ENCODE measurements around the gene ALLC.

ALLC gene

GRCh38 chr2:3637311-3637675, 20.7 kb upstream of the ALLC start:
- in situ Hi-C loops (cut with MboI; ENCODE audit: low pct_unique_long_range_greater_than_20kb, low sequenced_read_pairs): no loop called here
- DNase-seq: no peak

GRCh38 chr2:3637692-3638455, 20.1 kb upstream of the ALLC start:
- in situ Hi-C loops (cut with MboI; ENCODE audit: low pct_unique_long_range_greater_than_20kb, low sequenced_read_pairs): no loop called here
- no peak for DNase-seq

DNA sequence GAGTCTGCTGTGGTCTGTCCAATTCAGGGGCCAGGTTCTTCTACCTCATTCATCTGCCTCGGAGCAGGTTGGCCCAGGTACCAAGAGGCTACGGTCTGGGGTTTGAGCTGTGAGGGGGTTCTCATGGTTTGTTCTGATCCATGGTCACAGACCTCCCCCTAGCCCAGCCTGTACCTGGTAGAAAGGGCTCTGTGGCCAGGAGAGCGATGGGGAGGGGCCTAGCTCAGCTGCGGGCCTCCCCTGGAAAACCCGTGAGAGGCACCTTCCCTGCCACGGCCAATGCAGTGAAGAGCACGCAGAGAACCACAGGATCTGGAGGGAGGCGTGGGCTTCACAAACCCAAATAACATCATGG, 19.6 kb upstream of the ALLC start:
- no peak for DNase-seq
- in situ Hi-C loops (cut with MboI; ENCODE audit: low pct_unique_long_range_greater_than_20kb, low sequenced_read_pairs): no loop called here

DNA sequence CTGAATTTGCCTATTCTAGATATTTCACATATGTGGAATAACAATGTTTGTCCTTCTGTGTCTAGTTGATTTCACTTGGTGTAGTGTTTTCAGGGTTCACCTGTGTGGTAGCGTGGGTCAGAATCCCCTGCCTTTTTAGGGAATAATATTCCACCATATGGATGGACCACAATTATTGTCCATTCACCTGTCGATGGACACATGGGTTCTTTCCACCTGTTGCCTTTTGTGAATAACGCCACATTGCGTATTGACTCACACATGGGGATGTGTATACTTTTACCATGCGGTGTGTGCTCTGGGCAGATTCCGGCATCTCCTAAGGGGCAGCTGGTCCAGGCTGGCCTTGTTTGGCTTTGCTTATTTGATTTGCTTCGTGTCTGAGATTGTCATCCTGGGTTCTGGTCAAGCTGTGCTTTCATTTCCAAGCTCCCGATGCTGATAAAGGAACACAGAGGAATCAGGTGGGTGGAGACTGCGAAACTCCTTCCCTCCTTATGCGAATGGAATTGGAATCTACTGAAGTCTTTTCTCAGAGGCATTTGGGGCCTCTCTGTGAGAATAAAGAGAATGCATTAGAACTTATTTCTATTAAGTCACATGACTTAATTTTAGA, 18.9 kb upstream of the ALLC start:
- no peak for DNase-seq
- in situ Hi-C loops (cut with MboI; ENCODE audit: low pct_unique_long_range_greater_than_20kb, low sequenced_read_pairs): no loop called here

DNA sequence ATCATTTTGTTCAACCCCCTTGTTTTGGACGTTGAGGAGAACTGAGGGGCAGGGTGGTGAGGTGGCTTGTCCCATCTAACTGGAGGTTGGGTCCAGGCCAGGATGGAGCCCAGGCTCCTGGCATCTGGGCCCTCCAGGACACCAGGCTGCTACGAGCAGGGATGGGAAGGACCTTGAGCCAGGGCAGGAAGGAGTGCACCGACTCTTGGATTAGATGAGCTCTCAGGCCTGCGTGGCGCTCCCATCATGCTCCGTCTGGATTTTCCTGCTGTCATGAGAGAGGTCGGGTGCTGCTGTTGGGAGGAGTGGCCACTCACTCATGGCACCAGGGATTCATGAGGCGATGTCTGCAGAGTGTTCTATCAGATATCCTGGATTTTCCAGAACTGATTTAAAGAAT, 18.3 kb upstream of the ALLC start:
- no peak for DNase-seq
- in situ Hi-C loops (cut with MboI; ENCODE audit: low pct_unique_long_range_greater_than_20kb, low sequenced_read_pairs): no loop called here

GRCh38 chr2:3641181-3641580, 16.8 kb upstream of the ALLC start:
- no peak for DNase-seq
- in situ Hi-C loops (cut with MboI; ENCODE audit: low pct_unique_long_range_greater_than_20kb, low sequenced_read_pairs): no loop called here

- in situ Hi-C loops (cut with MboI; ENCODE audit: low pct_unique_long_range_greater_than_20kb, low sequenced_read_pairs): no loop called here
- DNase-seq: no peak
These were observed 16.1 kb upstream of the ALLC start for GRCh38 chr2:3641841-3642421.

- in situ Hi-C loops (cut with MboI; ENCODE audit: low pct_unique_long_range_greater_than_20kb, low sequenced_read_pairs): no loop called here
- DNase-seq: no peak
These were observed 15.3 kb upstream of the ALLC start for GRCh38 chr2:3642521-3643215.

DNA sequence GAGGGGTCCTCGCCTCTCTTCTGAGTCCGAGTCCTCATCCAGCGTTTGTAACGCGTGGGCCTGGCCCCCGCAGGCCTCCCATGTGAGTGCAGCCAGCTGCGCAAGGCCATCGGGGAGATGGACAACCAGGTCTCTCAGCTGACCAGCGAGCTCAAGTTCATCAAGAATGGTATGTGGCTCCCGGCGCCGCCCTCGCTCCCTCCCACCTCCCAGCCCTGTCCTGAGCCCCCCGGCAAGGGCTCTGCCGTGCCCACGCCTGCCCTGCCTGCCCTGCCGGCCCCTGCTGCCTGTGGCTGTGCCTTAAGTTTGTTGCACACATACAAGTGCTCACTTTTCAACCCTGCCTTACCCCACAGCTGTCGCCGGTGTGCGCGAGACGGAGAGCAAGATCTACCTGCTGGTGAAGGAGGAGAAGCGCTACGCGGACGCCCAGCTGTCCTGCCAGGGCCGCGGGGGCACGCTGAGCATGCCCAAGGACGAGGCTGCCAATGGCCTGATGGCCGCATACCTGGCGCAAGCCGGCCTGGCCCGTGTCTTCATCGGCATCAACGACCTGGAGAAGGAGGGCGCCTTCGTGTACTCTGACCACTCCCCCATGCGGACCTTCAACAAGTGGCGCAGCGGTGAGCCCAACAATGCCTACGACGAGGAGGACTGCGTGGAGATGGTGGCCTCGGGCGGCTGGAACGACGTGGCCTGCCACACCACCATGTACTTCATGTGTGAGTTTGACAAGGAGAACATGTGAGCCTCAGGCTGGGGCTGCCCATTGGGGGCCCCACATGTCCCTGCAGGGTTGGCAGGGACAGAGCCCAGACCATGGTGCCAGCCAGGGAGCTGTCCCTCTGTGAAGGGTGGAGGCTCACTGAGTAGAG, 14.4 kb upstream of the ALLC start:
- no peak for DNase-seq
- in situ Hi-C loops (cut with MboI; ENCODE audit: low pct_unique_long_range_greater_than_20kb, low sequenced_read_pairs): no loop called here

GRCh38 chr2:3644246-3644525, 13.8 kb upstream of the ALLC start:
- in situ Hi-C loops (cut with MboI; ENCODE audit: low pct_unique_long_range_greater_than_20kb, low sequenced_read_pairs): no loop called here
- no peak for DNase-seq

- DNase-seq: no peak
- in situ Hi-C loops (cut with MboI; ENCODE audit: low pct_unique_long_range_greater_than_20kb, low sequenced_read_pairs): no loop called here
These were observed 13.0 kb upstream of the ALLC start for GRCh38 chr2:3644891-3645605.

DNA sequence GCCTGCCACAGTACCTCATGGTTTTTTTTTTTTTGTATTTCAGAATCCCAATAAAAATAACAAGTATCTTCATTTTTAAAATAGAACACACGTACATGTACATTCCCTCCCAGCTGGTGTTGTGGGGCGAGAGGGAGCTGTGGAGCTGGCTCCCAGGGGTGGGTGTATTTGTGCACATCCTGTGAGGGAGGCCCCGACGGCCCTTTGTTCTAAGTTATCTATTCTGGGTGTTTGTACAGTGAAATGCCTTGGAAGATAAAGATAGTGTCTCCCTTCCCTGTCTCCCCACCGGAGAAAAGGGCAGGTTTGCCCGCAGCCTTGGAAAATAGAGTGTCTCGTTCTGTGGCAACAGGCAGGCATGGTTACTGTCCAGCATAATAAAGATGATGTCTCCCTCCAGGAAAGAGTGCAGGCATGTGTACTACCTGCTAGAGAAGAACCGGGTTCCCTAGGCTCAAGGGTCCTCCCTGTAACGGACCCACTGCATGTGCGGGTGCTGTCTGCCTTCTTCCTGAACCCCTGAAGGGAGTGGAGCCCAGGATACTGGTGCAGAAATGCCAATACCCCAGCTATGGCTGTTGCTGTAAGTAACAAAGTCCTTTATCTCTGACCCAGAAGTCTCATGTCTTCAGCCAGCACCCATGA, 12.1 kb upstream of the ALLC start:
- no peak for DNase-seq

DNA sequence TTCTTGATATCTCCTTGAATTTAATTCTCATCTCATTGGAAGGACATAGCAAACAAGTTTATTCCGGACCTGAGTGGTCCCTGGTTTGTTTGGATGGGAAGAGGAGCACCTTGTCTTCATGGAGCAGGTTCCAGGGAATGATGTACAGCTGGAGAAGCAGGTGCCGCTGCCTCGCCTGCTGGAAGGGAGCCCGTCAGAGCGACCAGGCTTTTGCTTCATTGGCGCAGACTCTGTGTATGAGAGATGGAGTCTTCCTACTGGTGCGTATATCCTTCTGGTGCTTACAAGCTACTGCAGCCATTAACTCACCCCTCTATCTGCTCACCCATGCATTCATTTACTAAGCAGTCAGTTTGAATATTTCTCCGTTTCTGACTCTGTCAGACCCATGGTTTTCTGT, 11.6 kb upstream of the ALLC start:
- no peak for DNase-seq
- in situ Hi-C loops (cut with MboI; ENCODE audit: low pct_unique_long_range_greater_than_20kb, low sequenced_read_pairs): no loop called here

More for the DNA sequence above, 12.1 kb upstream of the ALLC start:
- in situ Hi-C loops (cut with MboI; ENCODE audit: low pct_unique_long_range_greater_than_20kb, low sequenced_read_pairs): no loop called here

DNA sequence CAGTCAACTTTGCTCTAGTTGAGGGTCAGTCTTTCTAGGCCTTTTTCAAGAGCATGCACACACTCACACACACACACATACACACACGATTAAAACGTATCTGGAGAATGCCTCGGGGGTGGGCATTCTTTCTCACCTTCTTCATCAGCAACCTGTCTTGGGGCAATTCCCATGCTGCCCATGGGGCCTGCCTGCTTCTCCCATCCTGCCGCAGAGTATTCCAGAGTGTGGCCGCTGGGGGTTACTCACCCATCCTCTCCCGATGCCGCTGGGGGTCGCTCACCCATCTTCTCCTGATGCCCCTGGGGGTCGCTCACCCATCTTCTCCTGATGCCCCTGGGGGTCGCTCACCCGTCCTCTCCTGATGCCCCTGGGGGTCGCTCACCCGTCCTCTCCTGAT, 10.8 kb upstream of the ALLC start:
- in situ Hi-C loops (cut with MboI; ENCODE audit: low pct_unique_long_range_greater_than_20kb, low sequenced_read_pairs): no loop called here

GRCh38 chr2:3647831-3648651, 10.0 kb upstream of the ALLC start:
- no peak for DNase-seq
- in situ Hi-C loops (cut with MboI; ENCODE audit: low pct_unique_long_range_greater_than_20kb, low sequenced_read_pairs): no loop called here

More for the DNA sequence above, 10.8 kb upstream of the ALLC start:
- DNase-seq: no peak

- no peak for DNase-seq
- in situ Hi-C loops (cut with MboI; ENCODE audit: low pct_unique_long_range_greater_than_20kb, low sequenced_read_pairs): no loop called here
These were observed 9.3 kb upstream of the ALLC start for GRCh38 chr2:3648652-3649177.

DNA sequence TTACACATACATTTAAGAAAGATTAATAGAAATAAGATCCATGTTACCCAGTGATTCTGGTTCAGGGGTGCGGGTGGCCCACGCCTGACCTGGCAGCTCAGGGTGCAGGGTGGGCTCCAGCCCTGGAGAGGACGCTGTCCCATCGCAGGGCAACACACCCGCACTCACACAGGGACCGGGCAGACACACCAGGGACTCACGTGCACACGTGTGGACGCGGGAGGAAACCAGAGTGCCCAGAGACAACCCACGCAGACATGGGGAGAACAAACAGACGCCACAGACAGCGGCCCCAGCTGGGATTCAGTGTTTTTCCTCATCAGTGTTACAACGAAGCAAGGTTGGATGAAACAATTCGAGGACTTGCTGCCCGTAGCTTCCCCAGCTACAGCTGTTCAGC, 8.4 kb upstream of the ALLC start:
- in situ Hi-C loops (cut with MboI; ENCODE audit: low pct_unique_long_range_greater_than_20kb, low sequenced_read_pairs): no loop called here
- no peak for DNase-seq

Measured in KBM-7 (cell line).